Fibroblast of mammary gland (primary cell): ENCODE measurements around the gene AKAP17A.

Experiments used
- DNase-seq: peaks from one replicate; pipeline ENCODE4 v3.0.0-alpha.2; 2010; ENCODE audit warnings: low read depth
- H3K4me3 ChIP-seq: 2 replicates; pipeline ENCODE4 v1.5.1; 2011; ENCODE audit warnings: low read depth, mild to moderate bottlenecking, low read length, moderate library complexity; ENCODE audit not compliant: control insufficient read depth
- TF ChIP-seq, protein P1 (sequence below): conservative IDR thresholded peaks from 2 replicates; pipeline ENCODE4 v1.5.1; 2011; ENCODE audit warnings: low read depth, low read length, inconsistent platforms; ENCODE audit not compliant: control insufficient read depth, insufficient read depth

AKAP17A gene

DNA sequence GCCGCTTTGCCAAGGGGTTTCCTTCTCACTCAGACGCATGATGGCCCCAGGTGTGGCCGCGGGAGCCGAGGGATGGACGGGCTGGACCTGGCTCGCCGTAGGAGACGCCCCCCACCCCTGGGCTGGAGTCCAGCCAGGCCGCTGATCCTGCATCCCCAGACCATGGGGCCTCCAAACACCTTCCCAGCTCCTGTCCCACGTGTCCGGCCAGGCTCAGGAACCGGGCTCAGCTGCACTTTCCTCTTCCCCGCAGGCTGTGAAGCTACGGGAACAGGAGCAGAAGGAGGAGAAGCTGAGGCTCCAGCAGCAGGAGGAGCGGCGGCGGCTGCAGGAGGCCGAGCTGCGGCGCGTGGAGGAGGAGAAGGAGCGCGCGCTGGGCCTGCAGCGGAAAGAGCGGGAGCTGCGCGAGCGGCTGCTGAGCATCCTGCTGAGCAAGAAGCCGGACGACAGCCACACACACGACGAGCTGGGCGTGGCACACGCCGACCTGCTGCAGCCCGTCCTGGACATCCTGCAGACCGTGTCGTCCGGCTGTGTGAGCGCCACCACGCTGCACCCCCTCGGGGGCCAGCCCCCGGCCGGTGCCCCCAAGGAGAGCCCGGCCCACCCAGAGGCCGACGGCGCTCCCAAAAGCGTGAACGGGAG is 9.1 kb downstream of the AKAP17A start:
- H3K4me3 ChIP-seq = no peak overlapping the region
- DNase-seq = no peak
- TF ChIP-seq, protein P1, sequence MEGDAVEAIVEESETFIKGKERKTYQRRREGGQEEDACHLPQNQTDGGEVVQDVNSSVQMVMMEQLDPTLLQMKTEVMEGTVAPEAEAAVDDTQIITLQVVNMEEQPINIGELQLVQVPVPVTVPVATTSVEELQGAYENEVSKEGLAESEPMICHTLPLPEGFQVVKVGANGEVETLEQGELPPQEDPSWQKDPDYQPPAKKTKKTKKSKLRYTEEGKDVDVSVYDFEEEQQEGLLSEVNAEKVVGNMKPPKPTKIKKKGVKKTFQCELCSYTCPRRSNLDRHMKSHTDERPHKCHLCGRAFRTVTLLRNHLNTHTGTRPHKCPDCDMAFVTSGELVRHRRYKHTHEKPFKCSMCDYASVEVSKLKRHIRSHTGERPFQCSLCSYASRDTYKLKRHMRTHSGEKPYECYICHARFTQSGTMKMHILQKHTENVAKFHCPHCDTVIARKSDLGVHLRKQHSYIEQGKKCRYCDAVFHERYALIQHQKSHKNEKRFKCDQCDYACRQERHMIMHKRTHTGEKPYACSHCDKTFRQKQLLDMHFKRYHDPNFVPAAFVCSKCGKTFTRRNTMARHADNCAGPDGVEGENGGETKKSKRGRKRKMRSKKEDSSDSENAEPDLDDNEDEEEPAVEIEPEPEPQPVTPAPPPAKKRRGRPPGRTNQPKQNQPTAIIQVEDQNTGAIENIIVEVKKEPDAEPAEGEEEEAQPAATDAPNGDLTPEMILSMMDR = no peak

DNA sequence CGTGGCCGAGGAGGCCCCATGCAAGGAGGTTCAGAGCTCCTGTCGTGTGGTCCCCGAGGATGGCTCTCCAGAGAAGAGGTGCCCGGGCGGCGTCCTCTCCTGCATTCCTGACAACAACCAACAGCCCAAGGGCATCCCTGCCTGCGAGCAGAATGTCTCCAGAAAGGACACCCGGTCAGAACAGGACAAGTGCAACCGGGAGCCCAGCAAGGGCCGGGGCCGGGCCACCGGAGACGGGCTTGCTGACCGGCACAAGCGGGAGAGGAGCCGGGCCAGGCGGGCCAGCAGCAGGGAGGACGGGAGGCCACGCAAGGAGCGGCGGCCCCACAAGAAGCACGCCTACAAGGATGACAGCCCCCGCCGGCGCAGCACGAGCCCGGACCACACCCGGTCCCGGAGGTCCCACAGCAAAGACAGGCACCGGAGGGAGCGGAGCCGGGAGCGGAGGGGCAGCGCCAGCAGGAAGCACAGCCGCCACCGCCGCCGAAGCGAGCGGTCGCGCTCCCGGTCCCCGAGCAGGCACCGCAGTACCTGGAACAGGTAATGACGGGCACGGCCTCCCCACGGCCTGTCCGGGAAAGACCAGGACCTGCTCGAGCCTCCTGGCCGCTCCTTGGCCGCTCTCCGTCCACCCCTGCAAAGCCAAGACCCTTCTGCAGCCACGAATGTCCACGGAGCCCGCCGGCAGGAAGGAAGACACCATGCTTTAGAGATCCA is 9.8 kb downstream of the AKAP17A start:
- TF ChIP-seq, protein P1 = no peak
- no peak for DNase-seq
- H3K4me3 ChIP-seq = no peak overlapping the region

DNA sequence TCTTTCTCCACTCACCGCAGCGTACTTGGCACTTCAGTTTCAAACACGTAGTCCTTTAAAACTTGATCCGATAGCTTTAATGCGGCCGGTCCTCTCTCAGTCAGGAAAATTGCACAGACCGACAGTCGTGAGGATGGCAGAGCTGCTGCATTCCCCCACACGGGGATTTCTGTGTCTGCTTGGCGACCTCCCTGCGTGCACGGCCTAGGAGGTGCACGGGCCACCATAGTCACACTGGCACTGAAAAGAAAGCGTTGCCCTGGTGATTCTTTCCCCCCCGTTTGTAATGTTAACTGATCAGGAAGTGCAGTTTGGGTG is 10.3 kb downstream of the AKAP17A start:
- TF ChIP-seq, protein P1 = no peak
- DNase-seq = no peak

GRCh38 chrX:1602299-1602698 is 10.9 kb downstream of the AKAP17A start:
- H3K4me3 ChIP-seq = no peak overlapping the region
- TF ChIP-seq, protein P1 = no peak
- no peak for DNase-seq

More for the DNA sequence above, 10.3 kb downstream of the AKAP17A start:
- no peak overlapping the region for H3K4me3 ChIP-seq

- no peak overlapping the region for H3K4me3 ChIP-seq
- DNase-seq = no peak
- TF ChIP-seq, protein P1 = no peak
Observed at GRCh38 chrX:1606496-1606895, 15.1 kb downstream of the AKAP17A start.

DNA sequence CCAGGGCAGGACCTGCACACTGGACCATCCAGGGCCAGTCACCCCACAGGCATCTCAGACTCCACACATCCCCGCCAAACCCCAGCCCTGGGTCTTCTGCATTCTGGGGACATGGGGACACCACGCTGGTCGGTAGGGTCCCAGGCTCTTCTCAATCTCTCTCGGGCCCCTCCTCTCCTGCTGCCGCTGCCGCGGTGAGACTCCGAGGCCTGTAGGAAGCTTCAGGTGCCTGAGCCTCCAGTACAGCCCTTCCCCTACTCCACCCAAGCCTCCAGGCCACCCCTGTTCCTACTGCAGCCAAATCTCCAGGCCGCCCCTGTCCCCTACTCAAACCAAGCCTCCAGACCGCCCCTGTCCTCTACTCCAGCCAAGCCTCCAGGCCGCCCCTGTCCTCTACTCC is 17.9 kb downstream of the AKAP17A start:
- H3K4me3 ChIP-seq = no peak overlapping the region

More for the DNA sequence above, 17.9 kb downstream of the AKAP17A start:
- TF ChIP-seq, protein P1 = no peak
- no peak for DNase-seq
